Activated gamma-delta T cell treated with Interleukin-2 at 50 U/mL for 16 hours (primary cell): ENCODE results near the gene FIGNL1.
A peak's percentile ranks its signal among the peaks of the same experiment; 100 is the strongest.
"Not testable (repeated sequence)": the region's sequence is repeated elsewhere in the genome, so short reads cannot be mapped to it uniquely, and the experiment has no call there.

Experiments used
- DNase-seq: peaks from one replicate; pipeline ENCODE4 v3.0.0-alpha.2; 2020

The FIGNL1 gene

DNA sequence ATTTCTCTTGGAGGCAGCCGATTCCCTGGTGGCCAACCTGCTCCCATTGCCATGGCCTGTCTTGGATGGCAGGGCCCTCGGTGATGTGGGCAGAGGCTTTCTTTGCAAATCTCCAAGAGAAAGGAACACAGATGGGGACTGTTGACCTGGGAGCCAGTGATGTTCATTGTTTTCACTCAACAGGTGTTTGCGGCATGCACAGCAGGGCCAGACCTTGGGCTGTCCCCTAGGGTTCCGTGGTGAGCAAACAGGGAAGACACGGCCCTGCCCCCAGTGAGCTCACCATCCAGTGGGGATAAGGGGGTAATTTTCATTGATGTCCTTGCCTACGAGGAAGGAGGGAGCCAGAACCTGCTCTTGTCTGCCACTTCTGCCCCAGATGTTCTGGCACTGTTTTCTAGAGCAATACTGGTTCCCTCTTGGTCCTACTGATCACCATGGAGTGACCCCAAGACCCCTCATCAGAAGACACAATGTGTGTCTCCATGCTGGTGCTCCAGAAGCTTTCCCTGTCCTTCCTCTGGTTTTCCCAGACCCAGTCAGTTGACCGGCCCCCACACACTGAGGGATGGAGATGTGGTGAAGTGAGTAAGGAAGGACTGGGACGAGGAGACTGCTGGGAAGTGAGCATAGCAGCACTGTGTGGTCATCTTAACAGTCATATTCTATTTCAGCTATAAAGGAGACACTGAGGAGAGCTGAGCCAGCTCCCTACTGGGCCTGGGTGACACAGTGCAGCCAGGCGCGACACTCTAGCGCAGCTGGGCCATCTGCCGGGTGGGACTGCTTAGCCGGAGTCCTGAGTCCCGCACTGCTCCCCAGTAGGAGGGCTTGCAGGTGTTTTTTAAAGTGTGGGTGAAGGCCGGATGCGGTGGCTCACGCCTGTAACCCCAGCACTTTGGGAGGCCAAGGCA, 20.4 kb upstream of the FIGNL1 start:
- DNase-seq, result no peak

DNA sequence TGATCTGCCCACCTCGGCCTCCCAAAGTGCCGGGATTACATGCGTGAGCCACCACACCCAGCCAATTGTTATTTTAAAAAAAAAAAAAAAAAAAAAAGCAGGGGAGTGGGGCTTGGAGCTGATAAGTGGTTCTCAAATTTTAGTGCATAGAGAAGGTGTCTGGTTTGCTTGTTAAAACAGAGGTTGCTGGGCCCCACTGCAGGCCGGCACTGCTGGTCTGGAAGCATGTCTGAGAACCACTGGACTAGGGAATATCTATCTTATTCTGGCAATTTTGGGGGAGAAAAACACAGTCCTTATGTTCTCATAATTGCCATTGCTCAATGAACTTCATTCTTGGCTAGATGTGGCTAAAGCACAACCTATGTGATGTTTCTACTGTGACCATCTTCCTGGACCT, 19.0 kb upstream of the FIGNL1 start:
- DNase-seq, result no peak

DNA sequence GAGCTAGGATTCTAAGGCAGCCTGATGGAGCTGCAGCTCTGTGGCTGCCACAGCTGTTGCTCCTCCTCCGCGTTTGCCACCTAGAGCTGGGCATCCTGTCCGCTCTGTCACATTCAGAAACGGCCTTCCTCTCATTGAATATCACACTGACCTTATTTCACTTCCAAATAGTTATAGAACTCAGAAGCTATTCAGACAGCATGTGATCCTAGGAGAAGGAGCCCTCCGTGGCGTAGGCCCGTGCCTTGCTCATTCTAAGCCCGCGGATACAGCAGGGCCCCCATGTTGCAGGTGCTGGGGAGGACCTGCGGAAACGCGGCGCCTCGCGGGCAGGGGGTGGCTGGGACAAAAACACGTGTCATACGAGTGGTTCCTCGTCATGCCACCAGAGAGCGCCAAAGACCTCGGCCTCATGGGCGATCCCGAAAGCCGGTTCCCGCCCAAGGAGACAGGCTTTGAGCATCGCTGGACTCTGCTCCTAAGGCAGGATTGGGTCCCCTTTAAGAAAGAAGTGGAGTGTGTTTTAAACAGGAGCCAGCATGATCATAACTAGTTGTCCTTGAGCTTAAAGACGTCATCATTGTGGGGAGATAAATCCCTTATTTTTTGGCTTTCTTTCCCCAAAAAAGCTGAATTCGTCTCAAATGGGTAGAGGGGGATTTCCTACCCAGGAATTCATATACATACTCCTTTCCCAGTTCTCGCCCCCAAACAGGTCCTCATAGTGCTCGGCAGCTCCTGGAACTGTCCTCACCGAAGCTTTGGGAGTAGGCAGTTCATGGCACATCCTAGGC, 17.9 kb upstream of the FIGNL1 start:
- peak; percentile 74 for DNase-seq

DNA sequence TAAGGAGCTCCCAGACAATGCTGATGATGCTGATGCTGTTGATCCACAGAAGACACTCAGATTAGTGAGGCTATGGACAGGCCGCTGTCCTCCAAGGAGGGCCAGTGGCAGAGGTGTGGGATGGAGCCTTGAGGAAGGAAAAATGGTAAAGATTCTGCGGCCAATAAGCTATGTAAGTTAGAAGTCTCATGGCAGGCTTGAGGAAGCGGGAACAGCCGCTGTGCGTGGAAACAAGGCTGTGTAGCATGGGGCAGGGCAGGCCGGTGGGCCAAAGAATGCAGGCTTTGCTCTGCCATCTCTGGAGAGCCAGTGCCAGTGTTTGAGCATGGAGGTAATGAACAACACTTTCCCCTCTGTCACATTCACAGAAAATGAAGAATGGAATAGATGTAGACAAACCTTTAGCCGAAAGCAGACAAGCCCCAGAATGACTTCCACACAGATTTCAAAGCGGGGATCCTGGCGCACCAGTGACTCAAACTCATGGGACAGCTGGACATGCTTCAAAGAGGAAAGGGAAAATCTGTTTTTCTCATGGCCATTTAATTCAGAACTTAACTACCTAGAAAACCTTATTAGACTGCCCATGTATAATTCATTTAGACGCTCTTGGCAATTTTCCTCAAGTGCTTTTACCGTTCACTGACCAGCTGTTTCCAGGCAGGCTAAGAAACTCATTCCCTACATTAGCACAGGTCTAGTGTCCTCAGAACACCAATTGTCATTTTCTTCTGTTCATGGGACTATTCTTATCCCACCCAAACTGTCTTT, 16.9 kb upstream of the FIGNL1 start:
- DNase-seq, result no peak

DNA sequence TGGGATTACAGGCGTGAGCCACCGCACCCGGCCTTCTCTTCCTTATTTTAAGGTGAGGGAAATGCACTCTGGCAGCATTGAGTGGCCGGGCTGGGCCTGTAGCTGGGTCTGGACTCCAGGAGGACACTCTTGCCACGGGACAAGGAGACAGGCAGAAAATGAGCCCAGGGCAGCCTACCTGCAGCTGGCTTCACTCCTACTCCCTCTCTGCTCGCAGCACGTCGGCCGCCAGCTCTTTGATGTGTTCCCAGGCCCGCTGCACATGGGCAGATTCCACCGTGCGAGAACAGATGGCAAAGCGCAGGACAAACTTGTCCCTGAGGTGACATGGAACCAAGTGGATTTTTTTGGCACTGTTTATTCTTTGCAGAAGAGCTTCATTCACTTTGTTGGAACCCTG, 12.9 kb upstream of the FIGNL1 start:
- no peak for DNase-seq

DNA sequence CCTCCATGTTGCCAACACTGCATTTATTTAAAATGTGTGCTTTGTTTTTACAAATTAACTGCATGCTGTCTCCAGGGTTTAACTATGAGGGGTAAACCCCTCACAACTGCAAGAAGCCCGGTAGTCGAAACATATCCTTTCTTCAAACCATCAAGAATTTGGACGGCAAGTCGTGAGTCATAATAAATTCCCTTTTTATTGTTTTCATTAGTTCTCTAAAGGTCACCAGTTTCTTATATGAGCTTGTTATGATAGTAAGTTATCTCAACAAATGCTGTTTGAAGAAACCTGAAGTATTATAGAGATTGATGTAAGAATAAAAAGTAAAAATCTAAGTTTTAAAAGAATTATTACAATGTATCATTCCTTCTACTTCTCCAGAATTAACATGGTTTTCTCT, 12.2 kb upstream of the FIGNL1 start:
- DNase-seq, result no peak

DNA sequence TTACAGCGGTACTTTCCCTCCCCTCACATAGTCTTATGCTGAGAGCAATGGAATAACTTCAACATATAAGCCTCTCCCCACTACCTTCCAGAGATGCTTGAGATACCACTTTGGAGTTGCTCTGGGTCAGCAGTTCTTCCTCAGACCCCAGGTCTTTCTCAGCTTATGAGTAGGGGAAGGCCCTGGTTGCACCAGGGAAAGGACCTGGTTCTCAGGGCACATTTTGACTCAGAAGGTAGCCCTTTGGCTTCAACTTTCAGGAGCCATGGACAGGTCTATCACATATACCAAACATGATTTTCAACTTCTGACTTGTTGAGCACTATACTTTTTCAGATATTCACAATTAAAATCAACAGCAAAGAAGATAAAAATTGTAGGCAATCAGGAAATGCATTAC, 11.5 kb upstream of the FIGNL1 start:
- DNase-seq, result no peak

DNA sequence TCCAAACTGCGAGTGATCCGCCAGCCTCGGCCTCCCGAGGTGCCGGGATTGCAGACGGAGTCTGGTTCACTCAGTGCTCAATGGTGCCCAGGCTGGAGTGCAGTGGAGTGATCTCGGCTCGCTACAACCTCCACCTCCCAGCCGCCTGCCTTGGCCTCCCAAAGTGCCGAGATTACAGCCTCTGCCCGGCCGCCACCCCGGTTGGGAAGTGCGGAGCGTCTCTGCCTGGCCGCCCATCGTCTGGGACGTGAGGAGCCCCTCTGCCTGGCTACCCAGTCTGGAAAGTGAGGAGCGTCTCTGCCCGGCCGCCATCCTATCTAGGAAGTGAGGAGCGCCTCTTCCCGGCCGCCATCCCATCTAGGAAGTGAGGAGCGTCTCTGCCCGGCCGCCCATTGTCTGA, 9.0 kb upstream of the FIGNL1 start:
- not testable (repeated sequence) for DNase-seq

DNA sequence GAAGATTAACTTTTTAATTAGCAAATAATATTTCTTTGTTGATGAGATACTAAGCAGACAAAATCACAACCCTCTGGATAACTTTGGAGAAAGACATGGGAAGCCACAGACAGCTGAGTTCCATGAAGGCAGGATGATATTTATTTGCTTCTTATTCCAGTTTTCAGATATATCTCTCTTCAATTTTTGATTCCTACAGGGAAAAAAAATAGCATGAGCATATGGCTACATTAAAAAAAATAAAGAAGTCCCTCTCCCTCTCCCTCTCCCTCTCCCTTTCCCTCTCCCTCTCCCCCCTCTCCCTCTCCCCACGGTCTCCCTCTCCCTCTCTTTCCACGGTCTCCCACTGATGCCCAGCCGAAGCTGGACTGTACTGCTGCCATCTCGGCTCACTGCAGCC, 8.5 kb upstream of the FIGNL1 start:
- not testable (repeated sequence) for DNase-seq

DNA sequence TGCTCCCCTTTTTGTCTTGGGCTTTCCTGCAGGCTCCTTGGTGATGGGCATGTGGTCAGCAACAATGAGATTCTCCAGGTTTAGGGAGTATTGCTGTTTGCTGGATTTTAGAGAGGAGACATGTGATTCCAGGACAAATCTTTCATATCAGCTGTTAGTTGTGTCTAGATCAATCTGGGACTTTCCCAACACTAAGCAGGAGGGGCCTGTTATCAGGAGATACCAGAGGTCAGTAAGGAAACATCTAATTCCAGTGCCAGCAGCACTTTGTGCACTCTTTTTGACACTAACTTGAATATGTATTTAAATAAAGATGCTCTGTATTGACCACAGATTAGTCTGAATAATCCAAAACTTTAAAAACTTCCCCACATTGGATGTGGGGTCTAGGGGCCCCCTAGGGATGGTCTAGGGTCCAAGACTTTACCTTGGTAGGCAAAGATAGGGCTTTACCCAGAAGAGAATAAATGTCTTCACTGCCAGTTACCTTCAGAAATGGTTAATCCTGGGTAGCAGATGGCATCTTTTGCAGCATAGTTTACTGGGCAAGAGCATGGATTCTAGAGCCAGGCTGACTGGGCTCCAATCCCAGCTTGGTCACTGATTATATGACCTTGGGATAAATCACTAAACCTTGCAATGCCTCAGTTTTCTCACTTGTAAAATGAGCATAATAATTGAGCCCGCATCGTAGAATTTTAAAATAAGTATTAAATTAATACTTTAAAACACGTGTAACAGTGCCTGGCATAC, 6.4 kb upstream of the FIGNL1 start:
- DNase-seq, result no peak

DNA sequence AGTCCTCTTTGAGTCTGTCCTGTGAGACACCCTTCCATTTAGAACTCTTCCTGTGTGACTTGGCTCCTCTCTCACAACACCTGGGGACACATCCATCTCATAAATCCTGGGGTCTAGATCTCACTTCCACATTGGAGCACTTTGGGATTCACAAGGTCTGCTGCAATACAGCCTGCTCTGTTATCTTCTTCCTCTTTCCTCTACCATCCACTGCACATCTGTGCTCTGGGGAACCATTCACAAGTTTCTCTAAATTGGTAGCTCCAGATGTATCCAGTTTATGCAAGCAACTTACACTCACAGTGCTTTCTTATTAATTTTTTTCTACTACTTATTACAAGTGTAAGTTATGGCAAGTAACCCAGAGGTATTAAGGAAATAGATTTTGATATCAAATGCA, 5.5 kb upstream of the FIGNL1 start:
- no peak for DNase-seq

DNA sequence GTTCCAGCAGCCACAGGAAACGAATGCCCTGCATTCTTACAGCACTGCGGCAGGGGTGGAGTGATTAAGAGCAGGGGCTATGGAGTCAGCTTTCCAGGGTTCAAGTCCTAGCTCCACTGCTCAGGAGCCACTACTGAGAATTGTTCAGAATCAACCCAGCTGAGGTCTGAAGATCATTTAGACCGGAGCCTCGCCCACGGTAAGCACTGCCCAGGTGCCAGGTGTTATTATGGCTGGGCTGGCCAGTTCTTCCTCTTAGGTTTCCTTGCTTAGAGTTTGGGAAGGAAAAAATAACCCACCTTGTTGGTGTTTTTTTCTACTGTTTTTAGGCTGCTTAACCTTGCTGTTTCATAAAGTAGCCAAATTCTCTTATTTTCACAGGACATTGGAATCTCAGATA, 4.8 kb upstream of the FIGNL1 start:
- no peak for DNase-seq

DNA sequence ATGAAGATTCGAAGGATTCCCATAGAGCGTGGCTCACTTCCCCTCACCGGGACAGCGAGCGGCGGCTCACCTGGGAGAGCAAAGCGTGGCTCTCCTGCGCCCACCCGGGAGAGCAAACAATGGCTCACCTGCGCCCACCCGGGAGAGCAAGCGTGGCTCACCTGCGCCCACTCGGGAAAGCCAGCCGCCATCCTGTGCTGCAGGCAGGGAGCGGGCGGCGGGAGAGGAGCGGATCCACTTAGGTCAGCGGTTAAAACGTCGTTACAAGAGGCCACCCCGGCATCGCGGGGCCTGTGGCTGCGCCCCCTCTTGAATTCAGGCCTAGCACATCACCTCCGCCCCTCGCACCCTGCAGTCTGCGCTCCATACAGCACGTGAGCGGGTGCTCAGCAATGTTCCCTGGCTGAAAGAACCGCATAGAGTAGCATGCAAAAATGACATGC, 461 bp upstream of the FIGNL1 start:
- peak; percentile 14 for DNase-seq

DNA sequence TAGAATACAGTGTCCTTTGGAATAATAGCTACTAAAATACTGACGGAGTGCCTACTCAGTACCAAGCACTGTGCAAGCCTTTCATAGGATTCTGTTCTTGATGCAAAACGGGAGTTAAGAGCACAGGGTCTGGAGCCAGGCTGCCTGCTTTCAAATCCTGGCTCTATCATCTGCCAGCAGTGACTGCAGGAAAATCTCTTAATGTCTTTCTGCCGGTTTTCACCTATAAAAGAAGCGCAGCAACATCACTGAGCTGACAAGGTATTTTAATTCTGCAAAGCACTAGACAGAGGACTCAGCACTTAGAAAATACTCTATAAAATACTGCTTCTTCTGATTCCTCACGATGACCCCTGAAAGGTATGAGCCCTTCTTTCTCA, 659 bp downstream of the FIGNL1 start:
- DNase-seq, result no peak

DNA sequence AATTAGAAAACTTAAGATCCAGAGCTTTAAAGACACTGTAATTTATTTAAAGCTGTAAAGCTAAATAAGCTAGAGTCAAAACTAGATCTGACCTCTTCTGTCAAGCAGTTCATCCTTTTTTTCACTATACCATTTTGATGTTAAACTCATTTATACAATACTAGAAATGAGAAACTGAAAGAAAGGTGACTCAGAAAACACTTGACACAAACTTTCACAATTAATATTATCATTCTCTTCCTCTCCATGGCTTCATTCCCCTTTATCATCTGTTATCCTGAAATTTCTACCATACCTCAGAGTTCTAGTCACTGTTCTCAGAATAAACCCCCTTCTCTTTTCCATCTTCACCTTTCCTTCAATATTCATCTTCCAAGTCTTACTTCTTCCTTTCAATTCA, 1.3 kb downstream of the FIGNL1 start:
- DNase-seq, result no peak

DNA sequence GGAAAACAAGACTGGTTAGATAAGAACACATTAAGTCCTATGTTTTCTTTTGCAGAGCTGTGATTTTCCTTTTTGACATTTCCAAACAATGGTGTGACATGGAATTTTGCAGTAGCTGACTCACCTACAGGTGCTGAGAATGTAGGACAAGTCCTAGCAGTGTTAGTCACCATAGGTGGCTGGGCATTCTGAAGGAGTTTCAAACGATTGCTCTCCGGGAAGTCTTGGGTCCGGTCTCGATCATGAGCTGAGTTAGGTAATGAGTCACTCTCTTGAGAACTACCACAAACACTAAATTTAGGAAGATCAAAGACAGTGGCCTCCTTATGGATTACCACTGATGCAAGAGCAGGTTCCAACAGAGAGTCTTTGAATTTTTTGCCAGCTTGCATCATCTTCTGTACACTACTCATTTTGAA, 3.6 kb downstream of the FIGNL1 start:
- no peak for DNase-seq

DNA sequence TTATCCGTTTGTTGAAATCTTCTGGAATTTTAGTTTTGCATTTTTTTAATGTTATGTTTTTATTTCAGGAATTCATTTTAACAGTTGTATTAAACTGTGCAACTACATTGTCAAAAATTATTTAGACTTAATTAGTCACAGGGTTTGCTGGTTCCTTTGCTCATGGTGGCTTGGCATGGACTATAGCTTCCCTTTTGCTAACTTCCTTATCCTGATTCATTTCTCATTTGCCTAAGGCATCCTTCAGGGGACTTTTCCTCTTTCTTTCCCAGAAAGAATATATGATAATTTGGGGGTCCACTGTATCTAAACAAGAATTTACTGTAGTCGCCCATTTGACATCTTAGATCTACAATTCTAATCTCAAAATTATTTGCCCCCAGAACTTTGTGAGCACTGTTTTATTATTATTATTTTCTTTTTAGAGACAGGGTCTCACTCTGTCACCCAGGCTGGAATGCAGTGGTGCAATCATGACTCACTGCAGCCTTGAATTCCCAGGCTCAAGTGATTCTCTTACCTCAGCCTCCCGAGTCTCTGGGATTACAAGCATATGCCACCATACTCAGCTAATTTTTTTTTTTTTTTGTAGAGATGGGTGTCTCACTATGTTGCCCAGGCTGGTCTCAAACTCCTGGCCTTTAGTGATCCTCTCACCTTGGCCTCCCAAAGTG, 13.9 kb downstream of the FIGNL1 start:
- DNase-seq, result no peak

DNA sequence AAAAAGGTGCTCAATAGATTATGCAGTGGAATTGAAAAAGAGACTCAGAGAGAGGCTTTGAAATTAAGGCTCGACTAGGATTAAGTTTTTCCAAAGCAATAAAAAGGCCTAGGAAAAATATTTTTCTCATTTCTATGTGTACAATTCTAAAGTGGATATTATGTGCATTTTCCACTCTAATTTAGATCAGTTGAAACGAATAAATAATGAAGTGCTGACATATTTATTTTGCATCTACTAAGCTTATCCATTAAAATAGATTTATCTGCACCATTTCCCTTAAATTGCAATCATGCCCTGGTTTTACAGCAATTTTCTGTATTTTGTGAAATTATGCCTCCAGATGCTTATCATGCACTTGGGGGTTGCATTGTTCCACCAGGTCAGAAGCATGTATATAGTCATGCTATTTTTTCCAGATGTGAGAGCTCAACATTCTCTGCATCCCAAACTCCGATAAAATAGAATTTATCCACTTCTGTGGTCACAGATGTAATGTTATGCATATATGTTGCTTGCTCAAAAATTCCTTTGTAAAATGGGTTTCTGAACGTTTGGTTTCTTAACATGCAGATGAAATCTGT, 18.3 kb downstream of the FIGNL1 start:
- DNase-seq, result no peak

DNA sequence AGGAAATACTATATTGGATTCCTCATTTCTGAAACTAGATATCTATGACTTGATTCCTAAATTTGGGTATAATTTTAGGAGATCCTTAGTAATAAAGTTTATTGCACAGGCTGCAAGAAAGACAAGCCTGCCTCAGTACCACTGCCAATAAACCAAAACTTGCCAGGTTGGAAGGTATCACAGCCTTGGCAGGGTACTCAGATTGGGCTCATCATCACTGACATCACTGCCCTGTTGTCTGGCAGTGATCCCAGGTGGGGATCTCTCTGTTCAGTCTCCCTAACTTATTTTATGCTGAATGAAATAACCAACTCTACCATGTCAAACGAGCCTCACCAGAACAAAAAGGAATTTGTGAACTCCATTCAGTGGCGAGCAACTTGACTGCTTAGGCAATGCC, 18.8 kb downstream of the FIGNL1 start:
- DNase-seq, result no peak

DNA sequence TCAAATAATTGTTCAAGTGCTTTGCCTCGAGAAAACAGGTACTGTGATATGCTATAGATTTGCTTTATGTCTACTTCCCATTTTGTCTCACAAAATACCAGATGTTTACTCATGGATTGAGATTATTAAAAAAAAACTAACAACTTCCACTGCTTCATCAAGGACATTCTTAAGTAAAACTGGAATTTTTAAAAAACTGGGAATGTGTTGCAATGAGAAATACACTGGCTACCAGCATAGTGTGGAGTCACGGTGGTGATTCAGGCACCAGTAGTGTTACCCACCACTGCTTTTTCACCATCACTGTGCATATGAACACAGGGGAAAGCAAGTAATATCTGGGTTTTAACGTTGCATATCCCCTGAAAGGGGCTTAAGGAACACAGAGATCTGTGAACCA, 21.2 kb downstream of the FIGNL1 start:
- DNase-seq, result no peak

DNA sequence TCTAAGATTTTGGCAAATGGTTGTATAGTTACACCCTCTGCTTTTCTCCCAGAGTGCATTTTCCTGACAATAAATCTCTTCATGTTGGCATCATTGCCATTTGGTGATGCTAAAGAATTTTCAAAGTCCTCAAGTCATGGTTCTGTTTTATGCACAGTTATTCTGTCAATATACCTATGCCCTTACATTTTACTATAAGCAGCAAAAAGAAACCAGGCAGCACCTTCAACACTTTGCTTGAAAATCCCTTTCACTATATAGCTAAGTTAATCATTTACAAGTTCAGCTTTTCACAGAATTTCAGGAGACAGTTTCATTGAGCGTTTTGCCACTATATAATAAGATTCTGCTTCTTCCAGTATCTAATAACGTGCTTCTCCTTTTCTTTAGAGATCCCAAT, 22.6 kb downstream of the FIGNL1 start:
- no peak for DNase-seq
